GM12878 (cell line): Measurements from ENCODE around the gene TSPAN2. TPM values are rescaled to one million over a fixed set of nuclear protein-coding genes. Genes with fewer than 3 reads are reported as not detected.

ENCODE experiments used
- ATAC-seq: fragments of 200-7000 bp; cut with Tn5 transposase; 3 replicates; pipeline ENCODE4 v1.9.1; 2020; ENCODE audit warnings: mild to moderate bottlenecking, moderate library complexity
- BruUV-seq: library from RNA; stranded (reverse); fragments of 400-500 nt; replicated peaks from 2 replicates; lab custom pipeline; 2021; lab: Mats Ljungman, UMichigan
- CTCF ChIA-PET: fragments of 300-600 bp; sonication (Branson Sonifier 250); formaldehyde crosslinking; extraction: SDS; loops from one replicate; lab custom pipeline; 2021; ENCODE audit warnings: inconsistent platforms; lab: Yijun Ruan, JAX
- POLR2A ChIA-PET: fragments of 350-600 bp; formaldehyde crosslinking; extraction: SDS; loops from one replicate; lab custom pipeline; 2021; ENCODE audit warnings: inconsistent platforms; lab: Charles Lee
- RAD21 ChIA-PET: fragments of 300-600 bp; sonication (Branson Sonifier 250); formaldehyde crosslinking; loops from one replicate; lab custom pipeline; 2023; ENCODE audit warnings: antibody characterized with exemption; ENCODE audit not compliant: unreplicated experiment; lab: Charles Lee
- SMC1A ChIA-PET: fragments of 300-600 bp; sonication (Branson Sonifier 250); formaldehyde crosslinking; loops from one replicate; lab custom pipeline; 2023; ENCODE audit not compliant: unreplicated experiment, uncharacterized antibody; lab: Charles Lee
- DNase-seq: peaks from one replicate; pipeline ENCODE4 v3.0.0-alpha.2; 2011; ENCODE audit warnings: low read depth, low spot score
- FAIRE-seq: peaks from 3 replicates; lab custom pipeline; 2011; peaks lifted over from hg19 to GRCh38; lab: Jason Lieb, UNC
- H2AFZ ChIP-seq: 2 replicates; pipeline ENCODE4 v1.6.0; 2011; ENCODE audit warnings: low read depth, low read length, control low read depth; ENCODE audit not compliant: control insufficient read depth
- H3K27ac ChIP-seq: 2 replicates; pipeline ENCODE4 v1.5.1; 2011; ENCODE audit warnings: control low read depth; ENCODE audit not compliant: control insufficient read depth, insufficient read depth
- H3K27me3 ChIP-seq, 2 experiments: replicated peaks in 1 of 2; 2 replicates each; pipeline versions ENCODE4 v1.6.0 to v1.6.1; 2011; ENCODE audit warnings: low read length in 1 of 2; ENCODE audit not compliant: control insufficient read depth in 2 of 2, insufficient read depth in 2 of 2
- H3K36me3 ChIP-seq, 2 experiments: 2 replicates each; pipeline ENCODE4 v1.5.1; 2011; ENCODE audit warnings: low read length in 1 of 2; ENCODE audit not compliant: control insufficient read depth in 2 of 2, insufficient read depth in 2 of 2
- H3K4me1 ChIP-seq: 2 replicates; pipeline ENCODE4 v1.6.1; 2011; ENCODE audit warnings: mild to moderate bottlenecking, low read length, moderate library complexity, mixed read lengths; ENCODE audit not compliant: control insufficient read depth, insufficient read depth
- H3K4me2 ChIP-seq: 2 replicates; pipeline ENCODE4 v1.6.0; 2011; ENCODE audit warnings: control low read depth; ENCODE audit not compliant: control insufficient read depth, insufficient read depth
- H3K4me3 ChIP-seq: fragments of 200-600 bp; sonication (generic); 2 replicates; pipeline ENCODE4 v1.5.1; 2016
- H3K79me2 ChIP-seq: 2 replicates; pipeline ENCODE4 v1.6.0; 2011; ENCODE audit warnings: low read length; ENCODE audit not compliant: control insufficient read depth, insufficient read depth
- H3K9ac ChIP-seq: 2 replicates; pipeline ENCODE4 v1.8.0; 2011; ENCODE audit warnings: low read length, control low read depth, mixed read lengths; ENCODE audit not compliant: control insufficient read depth, insufficient read depth
- H3K9me3 ChIP-seq: replicated peaks from 3 replicates; pipeline ENCODE4 v1.5.1; 2011; ENCODE audit warnings: mild to moderate bottlenecking, low read length; ENCODE audit not compliant: control insufficient read depth, insufficient read depth
- H4K20me1 ChIP-seq: 2 replicates; pipeline ENCODE4 v1.6.0; 2011; ENCODE audit not compliant: control insufficient read depth, insufficient read depth
- ATF7 ChIP-seq: fragments of 450-650 bp; IDR thresholded peaks from 2 replicates; pipeline ENCODE4 v1.6.1; 2016; ENCODE audit warnings: low read depth, mild to moderate bottlenecking
- DPF2 ChIP-seq: fragments of 450-650 bp; IDR thresholded peaks from 2 replicates; pipeline ENCODE4 v1.6.1; 2017; ENCODE audit warnings: mild to moderate bottlenecking
- KLF5 ChIP-seq: fragments of 450-650 bp; IDR thresholded peaks from 2 replicates; pipeline ENCODE4 v1.6.1; 2014; ENCODE audit warnings: mild to moderate bottlenecking; ENCODE audit not compliant: partially characterized antibody
- MLLT1 ChIP-seq: fragments of 450-650 bp; IDR thresholded peaks from 2 replicates; pipeline ENCODE4 v1.6.1; 2016; ENCODE audit warnings: mild to moderate bottlenecking
- PAX5 ChIP-seq: IDR thresholded peaks from 2 replicates; pipeline ENCODE4 v1.6.1; 2011; ENCODE audit warnings: low read depth, low read length, borderline replicate concordance
- POLR2A ChIP-seq: IDR thresholded peaks from 2 replicates; pipeline ENCODE4 v1.6.1; 2011; ENCODE audit warnings: low read depth, mild to moderate bottlenecking, low read length
- POU2F2 ChIP-seq: IDR thresholded peaks from 3 replicates; pipeline ENCODE4 v1.6.1; 2011; ENCODE audit warnings: low read depth, mild to moderate bottlenecking, low read length, borderline replicate concordance
- PRDM15 ChIP-seq: fragments of 450-650 bp; formaldehyde crosslinking; IDR thresholded peaks from 2 replicates; pipeline ENCODE4 v1.4.0; 2020; ENCODE audit warnings: mild to moderate bottlenecking, moderate library complexity
- RCOR1 ChIP-seq: conservative IDR thresholded peaks from 2 replicates; pipeline ENCODE4 v1.6.1; 2012; ENCODE audit warnings: low read depth, low read length, improper control_type of control experiment
- RFX5 ChIP-seq: IDR thresholded peaks from 2 replicates; pipeline ENCODE4 v1.6.1; 2011; ENCODE audit warnings: low read depth, low read length, improper control_type of control experiment
- SUZ12 ChIP-seq: fragments of 200-600 bp; sonication (generic); IDR thresholded peaks from one replicate; pipeline ENCODE4 v1.6.1; 2018; ENCODE audit warnings: antibody characterized with exemption, mild to moderate bottlenecking; ENCODE audit not compliant: unreplicated experiment
- ZBED1 ChIP-seq: IDR thresholded peaks from 2 replicates; pipeline ENCODE4 v1.6.1; 2016; ENCODE audit warnings: borderline replicate concordance
- ZZZ3 ChIP-seq: IDR thresholded peaks from 2 replicates; pipeline ENCODE4 v1.6.1; 2011; ENCODE audit warnings: low read depth; ENCODE audit not compliant: control insufficient read depth, insufficient read length
- WGBS: methylation state at CpG from one replicate; pipeline ENCODE4 v1.1.6; 2016; ENCODE audit warnings: low lambda C conversion rate; ENCODE audit not compliant: insufficient replicate concordance, insufficient coverage; ENCODE audit errors: missing lambda C conversion rate; 5-methylcytosine and 5-hydroxymethylcytosine counted together
- in situ Hi-C: fragments of 300-500 bp; cut with MboI; formaldehyde crosslinking; loops from 9 replicates; pipeline ENCODE4 v1.14.3; 2018; ENCODE audit warnings: mixed read lengths
- intact Hi-C: fragments of 100-400 bp; cut with micrococcal nuclease; formaldehyde crosslinking; loops from one replicate; pipeline ENCODE4 v1.14.2; 2022; ENCODE audit not compliant: unreplicated experiment
- polyA plus RNA-seq, 11 experiments: library from polyadenylated mRNA; depleted of rRNA in 4 of 11; unstranded in 6 of 11; stranded (reverse) in 5 of 11; fragments of >200 nt; fragmentation: Nextera tagmentation in 4 of 11; fragmentation: Illumina TruSeq in 1 of 11; extraction: Ambion mirVana in 4 of 11; extraction: Trizol in 1 of 11; gene quantifications; 1 replicate in 1 of 11; 2 replicates in 10 of 11; pipeline versions ENCODE4 v1.2.1 to v1.2.3, GENCODE V29; 2011 to 2016; ENCODE audit warnings: inconsistent platforms in 2 of 11, missing spikeins in 2 of 11, low read depth in 1 of 11
- total RNA-seq, 4 experiments: library from RNA; depleted of rRNA in 3 of 4; stranded (reverse); fragments of >200 nt in 3 of 4; fragmentation: Illumina TruSeq in 1 of 4; extraction: Trizol in 1 of 4; gene quantifications; 2 replicates each; pipeline versions ENCODE4 v1.2.1 to v1.2.3, GENCODE V29; 2013 to 2021

Gene TSPAN2
- total and polyA plus RNA-seq, 10 of the 15 experiments (the other 5 are each of a cell fraction or from before 2014, with no cell fraction given) = under 0.01 to 0.73 TPM; not detected in 8

- TF ChIP-seq PRDM15 = no peak
- no peak for TF ChIP-seq RCOR1
- TF ChIP-seq POU2F2 = no peak
- peak; percentile 68 for TF ChIP-seq DPF2
Measured at GRCh38 chr1:115098979-115099692, 9.8 kb upstream of the TSPAN2 start (continued).

- Histone ChIP-seq H3K27me3 (peaks cover 5 to 13% of the 10 kb centered on the region in 2 experiments), H3K4me3 (no peak overlapping the region), H3K27ac (no peak overlapping the region), H3K36me3 (no peaks in the 10 kb centered on the region), H3K4me1 (no peaks in the 10 kb centered on the region), H3K9me3 (no peaks in the 10 kb centered on the region; the same call in 2 of the 3 replicates), H3K9ac (no peak overlapping the region), H2AFZ (no peak overlapping the region), H3K79me2 (no peaks in the 10 kb centered on the region), H4K20me1 (no peaks in the 10 kb centered on the region), H3K4me2 (no peak overlapping the region)
- RAD21 ChIA-PET = no interaction called here
- intact Hi-C loops (no loop called here), in situ Hi-C loops (no loop called here)
- FAIRE-seq (no peak), ATAC-seq (no peak), DNase-seq (no peak)
- BruUV-seq = no TSS peak
- SMC1A ChIA-PET = no interaction called here
- 71% methylated on average over 1 of the region's 1 CpG for WGBS
- CTCF ChIA-PET = interaction anchor here (0.8 to 2.4 kb wide), 2 partner anchors 20 to 40 kb away, joined by 3 to 8 read pairs; no protein-coding TSS in a partner anchor
- POLR2A ChIA-PET = no interaction called here
- TF ChIP-seq MLLT1 = no peak
- no peak for TF ChIP-seq SUZ12
- TF ChIP-seq KLF5 = no peak
- TF ChIP-seq PAX5 = no peak
- TF ChIP-seq RFX5 = no peak
- no peak for TF ChIP-seq ATF7
- TF ChIP-seq ZBED1 = no peak
- TF ChIP-seq POLR2A = no peak
- TF ChIP-seq ZZZ3 = no peak
Measured at GRCh38 chr1:115092175-115092574, 2.9 kb upstream of the TSPAN2 start.
